ENCODE results near the gene ANKLE2. TPM values are rescaled to one million over a fixed set of nuclear protein-coding genes. Genes with fewer than 3 reads are reported as not detected.
"Not testable (repeated sequence)": the region's sequence is repeated elsewhere in the genome, so short reads cannot be mapped to it uniquely, and the experiment has no call there.

ANKLE2 gene
- total and polyA plus RNA-seq, 3 experiments from 2014 or later, result 40.6 to 119 (median 114) TPM

DNA sequence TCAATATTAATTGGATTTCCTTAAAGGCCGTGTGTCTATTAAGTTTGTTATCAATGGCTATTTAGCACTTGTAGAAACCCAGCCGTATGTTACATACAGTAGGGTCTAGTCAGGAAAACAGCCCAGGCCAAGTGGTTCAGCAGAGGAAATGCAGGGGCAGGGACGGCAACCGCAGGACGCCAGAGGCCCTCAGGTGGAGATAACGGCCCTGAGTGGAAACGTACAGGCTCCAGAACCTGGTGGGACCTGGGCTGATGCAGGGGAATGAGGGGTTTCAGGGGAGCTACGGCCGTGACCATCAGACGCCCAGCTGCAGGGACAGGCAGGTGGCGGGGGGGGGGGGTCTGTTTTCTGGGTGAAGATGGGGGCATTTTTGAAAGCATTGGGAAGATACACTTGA, 3.7 kb upstream of the ANKLE2 start:
- Histone ChIP-seq H3K36me3 (ENCODE audit: insufficient read depth, low read length) (no peaks in the 10 kb centered on the region), H3K4me3 (ENCODE audit: low read length) (no peak overlapping the region), H3K27ac (ENCODE audit: low read depth, low read length) (no peak overlapping the region), H3K27me3 (ENCODE audit: insufficient read depth, low read length, poor library complexity, severe bottlenecking) (no peaks in the 10 kb centered on the region), H3K9me3 (ENCODE audit: low read length) (no peaks in the 10 kb centered on the region), H3K4me1 (ENCODE audit: insufficient read depth, low read length) (peaks cover 42% of the 10 kb centered on the region)
- Mint-ChIP-seq H3K4me3 (peak overlapping the region in 1 of 7 donors; percentile 60), H3K27ac (peak overlapping the region in 2 of 8 donors; percentile 50 to 67), H3K4me1 (peaks cover 13 to 21% (median 21%) of the 10 kb centered on the region in 3 donors), H3K9me3 (no peaks in the 10 kb centered on the region), H3K36me3 (peaks cover 0 to 9% (median 0%) of the 10 kb centered on the region in 3 donors), H3K27me3 (peaks cover 0 to under 1% of the 10 kb centered on the region in 2 donors)
- ChIA-PET POLR2A (interaction anchor here (0.6 kb wide), 1 partner anchor 14 kb away, joined by 3 read pairs; no protein-coding TSS in a partner anchor), CTCF (interaction anchor here (2.5 kb wide), 1 partner anchor 139 kb away, joined by 12 read pairs; no protein-coding TSS in a partner anchor)
- no peak for DNase-seq

GRCh38 chr12:132764231-132764630, 2.6 kb upstream of the ANKLE2 start:
- Mint-ChIP-seq H3K9me3 (no peaks in the 10 kb centered on the region), H3K4me1 (peaks cover 19 to 33% (median 26%) of the 10 kb centered on the region in 3 donors), H3K27ac (peak overlapping the region in 1 of 8 donors; percentile 17), H3K27me3 (peaks cover 0 to 2% of the 10 kb centered on the region in 2 donors), H3K36me3 (peaks cover 0 to 14% (median 2%) of the 10 kb centered on the region in 3 donors), H3K4me3 (peak overlapping the region in 1 of 7 donors; percentile 23)
- Histone ChIP-seq H3K36me3 (ENCODE audit: insufficient read depth, low read length) (no peaks in the 10 kb centered on the region), H3K4me3 (ENCODE audit: low read length) (no peak overlapping the region), H3K4me1 (ENCODE audit: insufficient read depth, low read length) (peaks cover 35% of the 10 kb centered on the region), H3K27ac (ENCODE audit: low read depth, low read length) (no peak overlapping the region), H3K27me3 (ENCODE audit: insufficient read depth, low read length, poor library complexity, severe bottlenecking) (no peaks in the 10 kb centered on the region), H3K9me3 (ENCODE audit: low read length) (no peaks in the 10 kb centered on the region)
- ChIA-PET POLR2A (no interaction called here), CTCF (interaction anchor here (0.7 to 2.5 kb wide), 2 partner anchors 34 to 140 kb away, joined by 3 to 12 read pairs; no protein-coding TSS in a partner anchor)
- no peak for DNase-seq

- H3K9me3 ChIP-seq (ENCODE audit: low read length), result no peaks in the 10 kb centered on the region
- H3K9me3 Mint-ChIP-seq, result no peaks in the 10 kb centered on the region
- peaks cover 0 to 2% of the 10 kb centered on the region in 2 donors for H3K27me3 Mint-ChIP-seq
- peak; percentile 77 to 89 (median 83) for DNase-seq
- H3K36me3 Mint-ChIP-seq, result peaks cover 0 to 23% (median 2%) of the 10 kb centered on the region in 3 donors
- peak overlapping the region; percentile 73 to 92 (median 82) for H3K27ac Mint-ChIP-seq
- H3K4me3 Mint-ChIP-seq, result peak overlapping the region; percentile 66 to 90 (median 76)
- CTCF ChIA-PET, result interaction anchor here (1.0 kb wide), 1 partner anchor 143 kb away, joined by 3 read pairs; no protein-coding TSS in a partner anchor
- peaks cover under 1% of the 10 kb centered on the region for H3K36me3 ChIP-seq (ENCODE audit: insufficient read depth, low read length)
- H3K27ac ChIP-seq (ENCODE audit: low read depth, low read length), result peak overlapping the region; percentile 79
- H3K4me3 ChIP-seq (ENCODE audit: low read length), result peak overlapping the region; percentile 58
- no peaks in the 10 kb centered on the region for H3K27me3 ChIP-seq (ENCODE audit: insufficient read depth, low read length, poor library complexity, severe bottlenecking)
- H3K4me1 ChIP-seq (ENCODE audit: insufficient read depth, low read length), result peaks cover 20% of the 10 kb centered on the region
- POLR2A ChIA-PET, result interaction anchor here (0.9 to 1.1 kb wide), 2 partner anchors 125 to 144 kb away, joined by 3 read pairs; partner anchors contain the start of gene CHFR
- H3K4me1 Mint-ChIP-seq, result peaks cover 17 to 34% (median 22%) of the 10 kb centered on the region in 3 donors
Observed at GRCh38 chr12:132761921-132762583, 420 bp upstream of the ANKLE2 start.

DNA sequence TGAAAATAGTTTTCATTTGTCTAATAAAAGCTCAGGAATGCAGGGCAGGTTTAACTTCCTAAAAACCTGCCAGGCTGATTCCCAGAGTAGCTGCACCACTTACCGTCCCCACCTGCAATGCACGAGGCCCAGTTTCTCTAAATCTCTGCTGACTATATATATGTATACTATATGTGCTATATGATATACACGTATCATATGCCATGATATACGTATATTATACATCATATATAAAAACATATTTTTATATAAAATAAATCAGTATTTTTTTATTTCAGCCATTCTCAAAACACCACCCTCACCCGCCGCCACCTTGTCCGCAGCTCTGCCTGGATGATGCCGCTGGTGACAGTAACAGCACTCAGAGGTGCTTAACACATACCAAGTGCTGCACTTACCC, 2.3 kb downstream of the ANKLE2 start:
- no peak for DNase-seq
- Histone ChIP-seq H3K27ac (ENCODE audit: low read depth, low read length) (no peak overlapping the region), H3K4me1 (ENCODE audit: insufficient read depth, low read length) (peaks cover 20% of the 10 kb centered on the region), H3K9me3 (ENCODE audit: low read length) (no peaks in the 10 kb centered on the region), H3K27me3 (ENCODE audit: insufficient read depth, low read length, poor library complexity, severe bottlenecking) (no peaks in the 10 kb centered on the region), H3K4me3 (ENCODE audit: low read length) (no peak overlapping the region), H3K36me3 (ENCODE audit: insufficient read depth, low read length) (peaks cover 9% of the 10 kb centered on the region)
- Mint-ChIP-seq H3K4me1 (peaks cover 21 to 39% (median 24%) of the 10 kb centered on the region in 3 donors), H3K36me3 (peaks cover 0 to 36% (median 4%) of the 10 kb centered on the region in 3 donors), H3K27me3 (peaks cover 0 to 2% of the 10 kb centered on the region in 2 donors), H3K9me3 (no peaks in the 10 kb centered on the region), H3K27ac (peak overlapping the region in 4 of 8 donors; percentile 29 to 95 (median 42)), H3K4me3 (peak overlapping the region; percentile 38 to 95 (median 91))
- CTCF ChIA-PET, result interaction anchor here (2.7 kb wide), 1 partner anchor 146 kb away, joined by 8 read pairs; no protein-coding TSS in a partner anchor
- POLR2A ChIA-PET, result no interaction called here

GRCh38 chr12:132758825-132759224, 2.8 kb downstream of the ANKLE2 start:
- H3K9me3 Mint-ChIP-seq; H3K27ac ChIP-seq (ENCODE audit: low read depth, low read length); H3K27me3 Mint-ChIP-seq; H3K4me3 Mint-ChIP-seq; POLR2A ChIA-PET; H3K27me3 ChIP-seq (ENCODE audit: insufficient read depth, low read length, poor library complexity, severe bottlenecking); H3K4me3 ChIP-seq (ENCODE audit: low read length); DNase-seq; H3K9me3 ChIP-seq (ENCODE audit: low read length): not testable (repeated sequence)
- peaks cover 24 to 42% (median 24%) of the 10 kb centered on the region in 3 donors for H3K4me1 Mint-ChIP-seq
- Histone ChIP-seq H3K4me1 (ENCODE audit: insufficient read depth, low read length) (peaks cover 20% of the 10 kb centered on the region), H3K36me3 (ENCODE audit: insufficient read depth, low read length) (peaks cover 11% of the 10 kb centered on the region)
- CTCF ChIA-PET, result interaction anchor here (2.7 kb wide), 1 partner anchor 146 kb away, joined by 8 read pairs; no protein-coding TSS in a partner anchor
- H3K36me3 Mint-ChIP-seq, result peaks cover 0 to 39% (median 6%) of the 10 kb centered on the region in 3 donors
- peak overlapping the region in 1 of 8 donors; percentile 95 for H3K27ac Mint-ChIP-seq

GRCh38 chr12:132754160-132754932, 7.3 kb downstream of the ANKLE2 start:
- ChIA-PET POLR2A (no interaction called here), CTCF (interaction anchor here (1.2 to 1.4 kb wide), 2 partner anchors 12 to 22 kb away, joined by 3 to 5 read pairs; no protein-coding TSS in a partner anchor)
- H3K27me3 ChIP-seq (ENCODE audit: insufficient read depth, low read length, poor library complexity, severe bottlenecking), result no peaks in the 10 kb centered on the region
- Mint-ChIP-seq H3K27me3 (no peaks in the 10 kb centered on the region), H3K27ac (peak overlapping the region in 1 of 8 donors; percentile 78), H3K4me3 (no peak overlapping the region), H3K9me3 (no peaks in the 10 kb centered on the region), H3K36me3 (peaks cover 0 to 60% (median 6%) of the 10 kb centered on the region in 3 donors), H3K4me1 (peaks cover 5 to 19% (median 10%) of the 10 kb centered on the region in 3 donors)
- DNase-seq, result no peak
- peaks cover 32% of the 10 kb centered on the region for H3K36me3 ChIP-seq (ENCODE audit: insufficient read depth, low read length)
- H3K9me3 ChIP-seq (ENCODE audit: low read length), result no peaks in the 10 kb centered on the region
- no peak overlapping the region for H3K27ac ChIP-seq (ENCODE audit: low read depth, low read length)
- no peak overlapping the region for H3K4me3 ChIP-seq (ENCODE audit: low read length)
- H3K4me1 ChIP-seq (ENCODE audit: insufficient read depth, low read length), result no peaks in the 10 kb centered on the region

DNA sequence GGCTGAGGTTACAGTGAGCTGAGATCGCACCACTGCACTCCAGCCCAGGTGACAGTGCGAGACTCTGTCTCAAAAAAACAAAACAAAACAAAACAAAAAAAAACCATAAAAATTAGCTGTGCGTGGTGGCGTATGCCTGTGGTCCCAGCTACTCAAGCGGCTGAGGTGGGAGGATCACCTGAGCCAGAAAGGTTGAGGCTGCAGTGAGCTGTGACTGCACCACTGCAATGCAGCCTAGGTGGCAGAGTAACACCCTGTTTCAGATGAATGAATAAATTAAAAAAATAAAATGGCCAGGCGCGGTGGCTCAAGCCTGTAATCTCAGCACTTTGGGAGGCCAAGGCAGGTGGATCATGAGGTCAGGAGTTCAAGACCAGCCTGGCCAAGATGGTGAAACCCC, 8.0 kb downstream of the ANKLE2 start:
- Mint-ChIP-seq H3K4me1 (peaks cover 5 to 16% (median 8%) of the 10 kb centered on the region in 3 donors), H3K36me3 (peaks cover 0 to 63% (median 6%) of the 10 kb centered on the region in 3 donors)
- H3K36me3 ChIP-seq (ENCODE audit: insufficient read depth, low read length), result peaks cover 34% of the 10 kb centered on the region
- H3K9me3 ChIP-seq (ENCODE audit: low read length); H3K27ac Mint-ChIP-seq; H3K27me3 ChIP-seq (ENCODE audit: insufficient read depth, low read length, poor library complexity, severe bottlenecking); DNase-seq; H3K27ac ChIP-seq (ENCODE audit: low read depth, low read length); H3K9me3 Mint-ChIP-seq; H3K4me1 ChIP-seq (ENCODE audit: insufficient read depth, low read length); H3K4me3 Mint-ChIP-seq; POLR2A ChIA-PET; H3K4me3 ChIP-seq (ENCODE audit: low read length); H3K27me3 Mint-ChIP-seq: not testable (repeated sequence)
- CTCF ChIA-PET, result interaction anchor here (1.4 kb wide), 1 partner anchor 12 kb away, joined by 5 read pairs; no protein-coding TSS in a partner anchor
